ENCODE results near the gene BRI3.
A peak's percentile ranks its signal among the peaks of the same experiment; 100 is the strongest.

Gene BRI3

GRCh38 chr7:98280791-98281756 is at the start of gene BRI3:
TSS of gene BRI3 (plus strand) at chr7:98281686. CDS start at chr7:98281796, 110 bp downstream.
- Histone ChIP-seq H3K4me1 (ENCODE audit: control insufficient read depth in 1 of 2, insufficient read depth in 2 of 2, low read length in 2 of 2) (peaks cover 35 to 45% of the 10 kb centered on the region in 2 donors), H3K4me3 (ENCODE audit: low read depth in 1 of 2, low read length in 2 of 2) (peak within 1 kb of the TSS; percentile 79 to 93), H3K27me3 (ENCODE audit: control insufficient read depth in 1 of 2, insufficient read depth in 2 of 2, low read length in 2 of 2) (no peaks in the 10 kb centered on the region), H3K36me3 (ENCODE audit: control insufficient read depth in 1 of 2, insufficient read depth in 2 of 2, low read length in 2 of 2) (peaks cover 0 to 8% of the 10 kb centered on the region in 2 donors), H3K9ac (ENCODE audit: low read depth in 1 of 2, low read length in 2 of 2) (peak within 1 kb of the TSS; percentile 83 to 96), H3K27ac (ENCODE audit: low read depth, low read length) (peak within 1 kb of the TSS; percentile 95), H3K9me3 (ENCODE audit: control insufficient read depth in 1 of 2, low read length in 2 of 2) (no peaks in the 10 kb centered on the region)

GRCh38 chr7:98232263-98232585 is 49.3 kb upstream of the BRI3 start:
- Histone ChIP-seq H3K27ac (ENCODE audit: low read depth, low read length) (no peak overlapping the region), H3K9ac (ENCODE audit: low read depth in 1 of 2, low read length in 2 of 2) (no peak overlapping the region), H3K9me3 (ENCODE audit: control insufficient read depth in 1 of 2, low read length in 2 of 2) (no peaks in the 10 kb centered on the region), H3K36me3 (ENCODE audit: control insufficient read depth in 1 of 2, insufficient read depth in 2 of 2, low read length in 2 of 2) (peaks cover 4 to 15% of the 10 kb centered on the region in 2 donors), H3K27me3 (ENCODE audit: control insufficient read depth in 1 of 2, insufficient read depth in 2 of 2, low read length in 2 of 2) (no peaks in the 10 kb centered on the region), H3K4me1 (ENCODE audit: control insufficient read depth in 1 of 2, insufficient read depth in 2 of 2, low read length in 2 of 2) (no peaks in the 10 kb centered on the region), H3K4me3 (ENCODE audit: low read depth in 1 of 2, low read length in 2 of 2) (no peak overlapping the region)

- H3K27ac ChIP-seq (ENCODE audit: low read depth, low read length), result no peak overlapping the region
- H3K9ac ChIP-seq (ENCODE audit: low read depth in 1 of 2, low read length in 2 of 2), result no peak overlapping the region
- H3K36me3 ChIP-seq (ENCODE audit: control insufficient read depth in 1 of 2, insufficient read depth in 2 of 2, low read length in 2 of 2), result peaks cover 4 to 17% of the 10 kb centered on the region in 2 donors
- no peaks in the 10 kb centered on the region for H3K4me1 ChIP-seq (ENCODE audit: control insufficient read depth in 1 of 2, insufficient read depth in 2 of 2, low read length in 2 of 2)
- H3K4me3 ChIP-seq (ENCODE audit: low read depth in 1 of 2, low read length in 2 of 2), result no peak overlapping the region
- no peaks in the 10 kb centered on the region for H3K9me3 ChIP-seq (ENCODE audit: control insufficient read depth in 1 of 2, low read length in 2 of 2)
- no peaks in the 10 kb centered on the region for H3K27me3 ChIP-seq (ENCODE audit: control insufficient read depth in 1 of 2, insufficient read depth in 2 of 2, low read length in 2 of 2)
These were observed 48.7 kb upstream of the BRI3 start for GRCh38 chr7:98232799-98233198.

- Histone ChIP-seq H3K36me3 (ENCODE audit: control insufficient read depth in 1 of 2, insufficient read depth in 2 of 2, low read length in 2 of 2) (peaks cover 6 to 24% of the 10 kb centered on the region in 2 donors), H3K4me1 (ENCODE audit: control insufficient read depth in 1 of 2, insufficient read depth in 2 of 2, low read length in 2 of 2) (no peaks in the 10 kb centered on the region), H3K9me3 (ENCODE audit: control insufficient read depth in 1 of 2, low read length in 2 of 2) (no peaks in the 10 kb centered on the region), H3K27me3 (ENCODE audit: control insufficient read depth in 1 of 2, insufficient read depth in 2 of 2, low read length in 2 of 2) (no peaks in the 10 kb centered on the region), H3K9ac (ENCODE audit: low read depth in 1 of 2, low read length in 2 of 2) (no peak overlapping the region), H3K4me3 (ENCODE audit: low read depth in 1 of 2, low read length in 2 of 2) (no peak overlapping the region), H3K27ac (ENCODE audit: low read depth, low read length) (no peak overlapping the region)
These were observed 48.0 kb upstream of the BRI3 start for GRCh38 chr7:98233219-98234070.

DNA sequence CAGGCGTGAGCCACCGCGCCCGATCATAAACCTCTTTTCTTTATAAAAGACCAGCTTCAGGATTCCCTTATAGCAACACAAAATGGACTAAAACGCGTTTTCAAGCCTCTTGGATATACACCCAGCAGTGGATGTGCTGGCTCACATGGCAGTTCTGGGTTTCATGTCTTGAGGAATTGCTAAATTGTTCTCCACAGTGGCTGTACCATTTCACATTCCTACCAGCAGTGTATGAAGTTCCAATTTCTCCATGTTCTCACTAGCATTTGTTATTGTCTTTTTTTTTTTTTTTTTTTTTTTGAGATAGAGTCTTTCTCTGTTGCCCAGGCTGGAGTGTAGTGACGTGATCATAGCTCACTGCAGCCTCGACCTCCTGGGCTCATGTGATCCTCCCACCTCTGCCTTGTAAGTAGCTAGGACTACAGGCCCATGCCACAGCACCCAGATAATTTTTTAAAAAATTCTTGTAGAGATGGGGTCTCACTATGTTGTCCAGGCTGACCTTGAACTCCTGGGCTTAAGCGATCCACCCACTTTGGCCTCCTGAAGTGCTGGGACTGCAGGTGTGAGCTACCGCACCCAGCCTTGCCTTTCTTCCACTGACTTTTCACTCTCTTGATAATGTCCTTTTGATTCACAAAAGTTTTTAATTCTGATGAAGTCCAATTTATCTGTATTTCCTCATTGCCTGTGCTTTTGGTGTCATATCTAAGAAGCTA is 46.9 kb upstream of the BRI3 start:
- Histone ChIP-seq H3K27ac (ENCODE audit: low read depth, low read length) (no peak overlapping the region), H3K4me3 (ENCODE audit: low read depth in 1 of 2, low read length in 2 of 2) (no peak overlapping the region), H3K9ac (ENCODE audit: low read depth in 1 of 2, low read length in 2 of 2) (no peak overlapping the region), H3K36me3 (ENCODE audit: control insufficient read depth in 1 of 2, insufficient read depth in 2 of 2, low read length in 2 of 2) (peaks cover 8 to 25% of the 10 kb centered on the region in 2 donors), H3K4me1 (ENCODE audit: control insufficient read depth in 1 of 2, insufficient read depth in 2 of 2, low read length in 2 of 2) (no peaks in the 10 kb centered on the region), H3K27me3 (ENCODE audit: control insufficient read depth in 1 of 2, insufficient read depth in 2 of 2, low read length in 2 of 2) (no peaks in the 10 kb centered on the region), H3K9me3 (ENCODE audit: control insufficient read depth in 1 of 2, low read length in 2 of 2) (no peaks in the 10 kb centered on the region)

DNA sequence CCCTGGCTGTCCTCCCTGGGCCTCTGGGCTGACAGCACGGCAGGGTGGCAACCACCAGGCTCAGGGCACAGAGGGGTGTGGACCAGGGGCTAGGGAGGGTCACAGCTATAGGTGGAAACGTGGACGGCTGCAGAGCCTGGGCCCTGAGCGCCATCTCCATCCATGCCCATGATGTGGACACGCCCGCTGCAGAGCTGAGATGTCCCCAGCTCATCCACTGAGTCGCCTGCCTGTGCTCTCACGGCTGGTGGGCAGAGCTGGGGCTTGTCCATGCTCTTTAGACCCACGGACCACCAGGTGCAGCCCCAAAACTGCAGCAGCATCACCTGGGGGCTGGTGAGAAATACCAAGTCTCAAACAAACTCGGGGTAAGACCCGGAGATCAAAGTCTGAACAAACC is 45.6 kb upstream of the BRI3 start:
- Histone ChIP-seq H3K4me1 (ENCODE audit: control insufficient read depth in 1 of 2, insufficient read depth in 2 of 2, low read length in 2 of 2) (no peaks in the 10 kb centered on the region), H3K27ac (ENCODE audit: low read depth, low read length) (no peak overlapping the region), H3K36me3 (ENCODE audit: control insufficient read depth in 1 of 2, insufficient read depth in 2 of 2, low read length in 2 of 2) (peaks cover 8 to 24% of the 10 kb centered on the region in 2 donors), H3K9me3 (ENCODE audit: control insufficient read depth in 1 of 2, low read length in 2 of 2) (no peaks in the 10 kb centered on the region), H3K4me3 (ENCODE audit: low read depth in 1 of 2, low read length in 2 of 2) (no peak overlapping the region), H3K9ac (ENCODE audit: low read depth in 1 of 2, low read length in 2 of 2) (no peak overlapping the region), H3K27me3 (ENCODE audit: control insufficient read depth in 1 of 2, insufficient read depth in 2 of 2, low read length in 2 of 2) (no peaks in the 10 kb centered on the region)

DNA sequence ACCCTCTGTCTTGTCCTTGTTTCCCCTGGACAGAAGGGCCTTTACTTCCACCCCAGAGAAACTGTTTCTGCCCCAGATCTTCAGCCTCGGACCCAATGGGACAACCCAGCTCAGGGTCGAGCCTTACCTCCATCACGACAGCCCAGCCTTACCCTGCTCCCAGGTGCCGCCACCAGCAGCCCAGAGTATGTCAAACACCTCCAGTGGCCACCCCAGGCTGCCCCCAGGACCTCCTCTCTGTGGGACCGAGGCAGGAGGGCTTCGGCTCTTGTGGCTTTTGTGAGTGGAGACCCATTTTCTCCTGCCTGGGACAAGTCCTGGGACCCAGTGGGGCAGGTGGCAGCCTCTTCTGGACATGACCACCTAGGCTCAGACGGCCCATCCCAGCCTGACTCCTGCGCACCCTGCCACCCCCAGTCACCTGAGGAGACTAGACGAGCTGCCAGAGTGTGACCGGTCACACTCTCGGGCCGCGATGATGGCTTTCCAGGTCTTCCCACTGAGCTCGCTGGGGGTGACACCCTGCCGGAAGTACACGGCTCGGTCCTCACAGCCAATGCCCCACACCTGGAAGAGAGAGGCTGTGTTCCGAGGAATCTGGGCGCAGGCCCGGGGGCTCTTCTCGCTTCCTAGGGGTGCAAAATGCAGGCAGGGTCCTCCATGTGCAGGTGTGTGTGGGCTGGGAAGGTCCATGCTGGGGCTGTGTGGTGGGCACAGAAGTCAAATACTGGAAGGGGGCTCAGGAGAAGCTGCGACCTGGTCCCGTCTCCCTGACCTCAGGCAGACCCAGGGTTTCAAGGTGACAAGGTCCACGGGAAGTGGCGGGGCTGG is 44.9 kb upstream of the BRI3 start:
- Histone ChIP-seq H3K27ac (ENCODE audit: low read depth, low read length) (no peak overlapping the region), H3K4me3 (ENCODE audit: low read depth in 1 of 2, low read length in 2 of 2) (no peak overlapping the region), H3K9me3 (ENCODE audit: control insufficient read depth in 1 of 2, low read length in 2 of 2) (no peaks in the 10 kb centered on the region), H3K4me1 (ENCODE audit: control insufficient read depth in 1 of 2, insufficient read depth in 2 of 2, low read length in 2 of 2) (no peaks in the 10 kb centered on the region), H3K9ac (ENCODE audit: low read depth in 1 of 2, low read length in 2 of 2) (no peak overlapping the region), H3K36me3 (ENCODE audit: control insufficient read depth in 1 of 2, insufficient read depth in 2 of 2, low read length in 2 of 2) (peaks cover 8 to 21% of the 10 kb centered on the region in 2 donors), H3K27me3 (ENCODE audit: control insufficient read depth in 1 of 2, insufficient read depth in 2 of 2, low read length in 2 of 2) (no peaks in the 10 kb centered on the region)

DNA sequence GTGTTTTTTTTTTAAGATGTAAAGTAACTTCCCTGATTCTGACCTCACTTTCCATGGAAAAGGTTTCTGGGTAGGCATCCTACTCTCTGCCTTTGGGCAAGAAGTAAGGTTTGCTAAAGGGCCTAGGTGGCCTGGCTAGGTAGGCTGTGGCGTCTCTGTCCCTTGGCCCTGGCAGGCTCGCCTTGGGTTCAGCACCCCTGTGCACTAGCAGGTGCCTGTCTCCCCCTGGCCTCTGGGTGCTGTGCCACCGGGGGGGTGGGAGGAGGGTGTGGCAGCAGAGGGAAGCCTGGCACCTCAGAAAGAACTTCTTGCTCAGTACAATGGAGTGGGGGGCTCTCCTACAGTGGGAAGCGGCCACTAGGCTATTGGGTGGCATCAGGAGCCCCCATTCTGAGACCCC is 43.4 kb upstream of the BRI3 start:
- H3K9me3 ChIP-seq (ENCODE audit: control insufficient read depth in 1 of 2, low read length in 2 of 2), result no peaks in the 10 kb centered on the region
- H3K27me3 ChIP-seq (ENCODE audit: control insufficient read depth in 1 of 2, insufficient read depth in 2 of 2, low read length in 2 of 2), result no peaks in the 10 kb centered on the region
- no peak overlapping the region for H3K27ac ChIP-seq (ENCODE audit: low read depth, low read length)
- no peak overlapping the region for H3K9ac ChIP-seq (ENCODE audit: low read depth in 1 of 2, low read length in 2 of 2)
- peaks cover 8 to 21% of the 10 kb centered on the region in 2 donors for H3K36me3 ChIP-seq (ENCODE audit: control insufficient read depth in 1 of 2, insufficient read depth in 2 of 2, low read length in 2 of 2)
- no peaks in the 10 kb centered on the region for H3K4me1 ChIP-seq (ENCODE audit: control insufficient read depth in 1 of 2, insufficient read depth in 2 of 2, low read length in 2 of 2)
- H3K4me3 ChIP-seq (ENCODE audit: low read depth in 1 of 2, low read length in 2 of 2), result no peak overlapping the region

DNA sequence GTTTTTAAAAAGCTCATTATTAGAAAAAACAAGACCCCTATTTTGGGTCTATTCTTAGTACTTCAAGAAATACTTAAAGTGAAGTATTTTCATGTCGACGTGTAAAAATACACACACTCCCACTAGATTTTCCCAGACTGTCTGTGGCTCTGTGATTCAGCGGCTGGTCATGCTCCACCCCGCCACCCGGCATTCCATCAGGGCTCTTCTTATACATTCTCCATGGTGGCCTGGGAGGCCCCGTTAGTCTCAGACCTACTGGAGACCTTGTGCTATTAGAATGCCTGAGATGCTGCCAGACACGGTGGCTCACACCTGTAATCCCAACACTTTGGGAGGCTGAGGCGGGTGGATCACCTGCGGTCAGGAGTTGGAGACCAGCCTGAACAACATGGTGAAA is 42.5 kb upstream of the BRI3 start:
- Histone ChIP-seq H3K4me3 (ENCODE audit: low read depth in 1 of 2, low read length in 2 of 2) (no peak overlapping the region), H3K27me3 (ENCODE audit: control insufficient read depth in 1 of 2, insufficient read depth in 2 of 2, low read length in 2 of 2) (no peaks in the 10 kb centered on the region), H3K9ac (ENCODE audit: low read depth in 1 of 2, low read length in 2 of 2) (no peak overlapping the region), H3K9me3 (ENCODE audit: control insufficient read depth in 1 of 2, low read length in 2 of 2) (no peaks in the 10 kb centered on the region), H3K4me1 (ENCODE audit: control insufficient read depth in 1 of 2, insufficient read depth in 2 of 2, low read length in 2 of 2) (no peaks in the 10 kb centered on the region), H3K27ac (ENCODE audit: low read depth, low read length) (no peak overlapping the region), H3K36me3 (ENCODE audit: control insufficient read depth in 1 of 2, insufficient read depth in 2 of 2, low read length in 2 of 2) (peaks cover 8 to 17% of the 10 kb centered on the region in 2 donors)
